ENCODE measurements around the gene FNDC1.

The FNDC1 gene

GRCh38 chr6:159309723-159310122 is 140.5 kb downstream of the FNDC1 start:
- TF ChIP-seq, protein P1, sequence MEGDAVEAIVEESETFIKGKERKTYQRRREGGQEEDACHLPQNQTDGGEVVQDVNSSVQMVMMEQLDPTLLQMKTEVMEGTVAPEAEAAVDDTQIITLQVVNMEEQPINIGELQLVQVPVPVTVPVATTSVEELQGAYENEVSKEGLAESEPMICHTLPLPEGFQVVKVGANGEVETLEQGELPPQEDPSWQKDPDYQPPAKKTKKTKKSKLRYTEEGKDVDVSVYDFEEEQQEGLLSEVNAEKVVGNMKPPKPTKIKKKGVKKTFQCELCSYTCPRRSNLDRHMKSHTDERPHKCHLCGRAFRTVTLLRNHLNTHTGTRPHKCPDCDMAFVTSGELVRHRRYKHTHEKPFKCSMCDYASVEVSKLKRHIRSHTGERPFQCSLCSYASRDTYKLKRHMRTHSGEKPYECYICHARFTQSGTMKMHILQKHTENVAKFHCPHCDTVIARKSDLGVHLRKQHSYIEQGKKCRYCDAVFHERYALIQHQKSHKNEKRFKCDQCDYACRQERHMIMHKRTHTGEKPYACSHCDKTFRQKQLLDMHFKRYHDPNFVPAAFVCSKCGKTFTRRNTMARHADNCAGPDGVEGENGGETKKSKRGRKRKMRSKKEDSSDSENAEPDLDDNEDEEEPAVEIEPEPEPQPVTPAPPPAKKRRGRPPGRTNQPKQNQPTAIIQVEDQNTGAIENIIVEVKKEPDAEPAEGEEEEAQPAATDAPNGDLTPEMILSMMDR (IDR thresholded peaks at IDR 0.05; ENCODE audit: borderline replicate concordance, extremely low read depth, low read length, poor library complexity, severe bottlenecking), result no peak
- no peak for TF ChIP-seq EZH2 (IDR thresholded peaks at IDR 0.05; ENCODE audit: borderline replicate concordance, low read depth, low read length, severe bottlenecking)
- DNase-seq (no peak), ATAC-seq (ENCODE audit: insufficient read depth, low read depth) (no peak)
- H3K79me2 ChIP-seq (ENCODE audit: insufficient read depth, low read length), result no peaks in the 10 kb centered on the region
- no peak overlapping the region for H3K27ac ChIP-seq (ENCODE audit: low read length)
- H3K4me3 ChIP-seq (ENCODE audit: low read depth in 1 of 2, low read length in 2 of 2), result no peak overlapping the region
- H3K27me3 ChIP-seq (ENCODE audit: insufficient read depth, low read length, poor library complexity), result peaks cover 8% of the 10 kb centered on the region
- no peaks in the 10 kb centered on the region for H3K36me3 ChIP-seq (ENCODE audit: insufficient read depth, low read length)
- H3K9me3 ChIP-seq (ENCODE audit: insufficient read depth, low read length, severe bottlenecking), result no peaks in the 10 kb centered on the region
- H3K4me1 ChIP-seq (ENCODE audit: insufficient read depth, low read length), result no peaks in the 10 kb centered on the region
- H3K9ac ChIP-seq (ENCODE audit: low read depth, low read length), result no peak overlapping the region
- no peaks in the 10 kb centered on the region for H4K20me1 ChIP-seq (ENCODE audit: insufficient read depth, low read length)
- H3K4me2 ChIP-seq (ENCODE audit: insufficient read depth, low read length), result no peak overlapping the region
- H2AFZ ChIP-seq (ENCODE audit: low read depth, low read length), result no peak overlapping the region

DNA sequence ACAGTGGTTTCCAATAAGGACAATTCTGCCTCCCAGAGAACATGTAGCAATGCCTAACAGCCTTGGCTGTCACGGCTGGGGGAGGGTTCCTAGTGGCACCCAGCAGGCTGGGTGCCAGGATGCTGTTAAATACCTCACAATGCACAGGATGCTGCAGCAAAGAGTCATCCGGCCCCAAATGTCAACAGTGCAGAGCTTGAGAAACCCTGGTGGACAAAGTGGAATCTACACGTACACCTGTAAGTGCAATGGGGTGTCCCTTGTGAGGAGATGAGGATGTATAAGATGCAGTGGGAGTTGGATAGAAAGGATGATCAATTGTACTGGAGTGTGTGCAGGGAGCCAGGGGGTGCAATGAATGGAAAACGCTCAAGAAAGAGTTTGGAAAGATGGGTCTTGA is 142.4 kb downstream of the FNDC1 start:
- Histone ChIP-seq H3K4me1 (ENCODE audit: insufficient read depth, low read length) (no peaks in the 10 kb centered on the region), H3K4me3 (ENCODE audit: low read depth in 1 of 2, low read length in 2 of 2) (no peak overlapping the region), H3K79me2 (ENCODE audit: insufficient read depth, low read length) (no peaks in the 10 kb centered on the region), H3K27me3 (ENCODE audit: insufficient read depth, low read length, poor library complexity) (peaks cover 8% of the 10 kb centered on the region), H3K27ac (ENCODE audit: low read length) (no peak overlapping the region), H2AFZ (ENCODE audit: low read depth, low read length) (no peak overlapping the region), H4K20me1 (ENCODE audit: insufficient read depth, low read length) (no peaks in the 10 kb centered on the region), H3K9me3 (ENCODE audit: insufficient read depth, low read length, severe bottlenecking) (no peaks in the 10 kb centered on the region), H3K4me2 (ENCODE audit: insufficient read depth, low read length) (no peak overlapping the region), H3K9ac (ENCODE audit: low read depth, low read length) (no peak overlapping the region), H3K36me3 (ENCODE audit: insufficient read depth, low read length) (no peaks in the 10 kb centered on the region)
- no peak; the same call in 2 of the 3 replicates for ATAC-seq (ENCODE audit: insufficient read depth, low read depth)
- TF ChIP-seq, protein P1 (IDR thresholded peaks at IDR 0.05; ENCODE audit: borderline replicate concordance, extremely low read depth, low read length, poor library complexity, severe bottlenecking), result peak; percentile 28
- no peak for TF ChIP-seq EZH2 (IDR thresholded peaks at IDR 0.05; ENCODE audit: borderline replicate concordance, low read depth, low read length, severe bottlenecking)
- no peak for DNase-seq

- H3K9ac ChIP-seq (ENCODE audit: low read depth, low read length), result no peak overlapping the region
- H3K9me3 ChIP-seq (ENCODE audit: insufficient read depth, low read length, severe bottlenecking), result no peaks in the 10 kb centered on the region
- peaks cover 8% of the 10 kb centered on the region for H3K27me3 ChIP-seq (ENCODE audit: insufficient read depth, low read length, poor library complexity)
- H3K79me2 ChIP-seq (ENCODE audit: insufficient read depth, low read length), result no peaks in the 10 kb centered on the region
- no peak overlapping the region for H3K27ac ChIP-seq (ENCODE audit: low read length)
- H3K4me2 ChIP-seq (ENCODE audit: insufficient read depth, low read length), result no peak overlapping the region
- no peak overlapping the region for H3K4me3 ChIP-seq (ENCODE audit: low read depth in 1 of 2, low read length in 2 of 2)
- H3K36me3 ChIP-seq (ENCODE audit: insufficient read depth, low read length), result no peaks in the 10 kb centered on the region
- DNase-seq (no peak), ATAC-seq (ENCODE audit: insufficient read depth, low read depth) (no peak)
- H3K4me1 ChIP-seq (ENCODE audit: insufficient read depth, low read length), result no peaks in the 10 kb centered on the region
- no peak for TF ChIP-seq EZH2 (IDR thresholded peaks at IDR 0.05; ENCODE audit: borderline replicate concordance, low read depth, low read length, severe bottlenecking)
- TF ChIP-seq, protein P1 (IDR thresholded peaks at IDR 0.05; ENCODE audit: borderline replicate concordance, extremely low read depth, low read length, poor library complexity, severe bottlenecking), result no peak
- no peaks in the 10 kb centered on the region for H4K20me1 ChIP-seq (ENCODE audit: insufficient read depth, low read length)
- H2AFZ ChIP-seq (ENCODE audit: low read depth, low read length), result no peak overlapping the region
These were observed 143.0 kb downstream of the FNDC1 start for GRCh38 chr6:159312206-159312605.

- TF ChIP-seq, protein P1 (IDR thresholded peaks at IDR 0.05; ENCODE audit: borderline replicate concordance, extremely low read depth, low read length, poor library complexity, severe bottlenecking), result no peak
- TF ChIP-seq EZH2 (IDR thresholded peaks at IDR 0.05; ENCODE audit: borderline replicate concordance, low read depth, low read length, severe bottlenecking), result no peak
- no peaks in the 10 kb centered on the region for H3K9me3 ChIP-seq (ENCODE audit: insufficient read depth, low read length, severe bottlenecking)
- DNase-seq (no peak), ATAC-seq (ENCODE audit: insufficient read depth, low read depth) (no peak)
- no peak overlapping the region for H2AFZ ChIP-seq (ENCODE audit: low read depth, low read length)
- H3K4me3 ChIP-seq (ENCODE audit: low read depth in 1 of 2, low read length in 2 of 2), result no peak overlapping the region
- no peak overlapping the region for H3K9ac ChIP-seq (ENCODE audit: low read depth, low read length)
- no peaks in the 10 kb centered on the region for H3K36me3 ChIP-seq (ENCODE audit: insufficient read depth, low read length)
- no peaks in the 10 kb centered on the region for H4K20me1 ChIP-seq (ENCODE audit: insufficient read depth, low read length)
- no peaks in the 10 kb centered on the region for H3K79me2 ChIP-seq (ENCODE audit: insufficient read depth, low read length)
- H3K27me3 ChIP-seq (ENCODE audit: insufficient read depth, low read length, poor library complexity), result peaks cover 8% of the 10 kb centered on the region
- H3K4me2 ChIP-seq (ENCODE audit: insufficient read depth, low read length), result no peak overlapping the region
- no peaks in the 10 kb centered on the region for H3K4me1 ChIP-seq (ENCODE audit: insufficient read depth, low read length)
- H3K27ac ChIP-seq (ENCODE audit: low read length), result no peak overlapping the region
These were observed 143.8 kb downstream of the FNDC1 start for GRCh38 chr6:159313018-159313417.

Measured in DND-41 (cell line).